NCI-H187 (cell line): ENCODE measurements around the gene SLC27A3.
A peak's percentile ranks its signal among the peaks of the same experiment; 100 is the strongest.

Experiments used
- DNase-seq, 2 experiments: peaks; one replicate each; lab custom pipeline; 2025; lab: John Stamatoyannopoulos, UW

The SLC27A3 gene, protein sequence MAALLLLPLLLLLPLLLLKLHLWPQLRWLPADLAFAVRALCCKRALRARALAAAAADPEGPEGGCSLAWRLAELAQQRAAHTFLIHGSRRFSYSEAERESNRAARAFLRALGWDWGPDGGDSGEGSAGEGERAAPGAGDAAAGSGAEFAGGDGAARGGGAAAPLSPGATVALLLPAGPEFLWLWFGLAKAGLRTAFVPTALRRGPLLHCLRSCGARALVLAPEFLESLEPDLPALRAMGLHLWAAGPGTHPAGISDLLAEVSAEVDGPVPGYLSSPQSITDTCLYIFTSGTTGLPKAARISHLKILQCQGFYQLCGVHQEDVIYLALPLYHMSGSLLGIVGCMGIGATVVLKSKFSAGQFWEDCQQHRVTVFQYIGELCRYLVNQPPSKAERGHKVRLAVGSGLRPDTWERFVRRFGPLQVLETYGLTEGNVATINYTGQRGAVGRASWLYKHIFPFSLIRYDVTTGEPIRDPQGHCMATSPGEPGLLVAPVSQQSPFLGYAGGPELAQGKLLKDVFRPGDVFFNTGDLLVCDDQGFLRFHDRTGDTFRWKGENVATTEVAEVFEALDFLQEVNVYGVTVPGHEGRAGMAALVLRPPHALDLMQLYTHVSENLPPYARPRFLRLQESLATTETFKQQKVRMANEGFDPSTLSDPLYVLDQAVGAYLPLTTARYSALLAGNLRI

GRCh38 chr1:153774780-153775457, at the start of gene SLC27A3:
TSS of gene SLC27A3 (plus strand) at chr1:153775407. CDS start at chr1:153775498, 91 bp downstream.
- peak; percentile 73 to 79 for DNase-seq

DNA sequence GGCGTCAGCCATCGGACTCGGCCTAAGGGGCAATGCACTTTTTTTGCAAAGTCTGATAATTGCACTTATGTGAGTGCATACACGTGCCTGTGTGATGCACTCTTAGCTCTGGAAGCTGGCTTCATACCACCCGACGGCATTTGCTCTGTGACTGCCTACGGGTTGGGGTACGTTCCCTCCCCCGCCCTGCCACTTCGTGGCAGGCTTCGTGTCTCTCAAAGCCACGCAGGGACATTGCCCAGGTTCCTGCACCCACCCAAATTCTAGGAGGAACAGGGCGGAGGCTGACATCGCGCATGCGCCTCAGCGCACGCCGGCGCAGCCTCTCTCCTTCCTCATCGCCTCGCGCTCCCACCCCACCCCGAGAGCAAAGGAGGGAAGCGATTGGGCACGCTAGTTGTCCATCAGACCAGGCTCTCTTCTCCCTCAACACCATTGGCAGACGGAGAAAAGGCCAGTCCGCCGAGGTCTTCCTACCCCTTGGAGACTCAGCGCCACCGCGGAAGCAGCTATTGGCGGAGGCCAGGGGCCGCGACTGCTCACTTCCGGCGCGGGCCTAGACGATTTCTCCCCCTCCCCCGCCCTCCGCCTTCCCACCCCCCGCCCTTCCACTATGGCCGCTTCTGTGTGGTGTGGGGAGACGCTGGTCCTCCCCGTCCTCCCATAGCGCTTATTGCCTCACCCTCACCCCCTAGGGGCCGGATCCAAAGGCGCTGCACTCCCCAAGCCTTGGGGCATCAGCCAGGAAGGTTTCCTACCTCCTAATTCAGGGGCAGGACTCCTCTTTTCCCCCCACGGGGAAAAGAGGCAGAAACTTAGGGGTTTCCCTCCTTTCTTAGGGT, 47.5 kb upstream of the SLC27A3 start, which contains the start of gene INTS3:
Gene INTS3 (plus strand): TSS at position 588 of the 842 bp plus-strand sequence. CDS start 585 bp downstream, outside the sequence.
- DNase-seq = peak; percentile 100

- DNase-seq = peak; percentile 19 to 66
Observed at GRCh38 chr1:153728305-153729066, 46.7 kb upstream of the SLC27A3 start.

GRCh38 chr1:153730468-153730988, 44.7 kb upstream of the SLC27A3 start:
- DNase-seq = no peak

- no peak for DNase-seq
Observed at GRCh38 chr1:153733970-153734369, 41.2 kb upstream of the SLC27A3 start.

DNA sequence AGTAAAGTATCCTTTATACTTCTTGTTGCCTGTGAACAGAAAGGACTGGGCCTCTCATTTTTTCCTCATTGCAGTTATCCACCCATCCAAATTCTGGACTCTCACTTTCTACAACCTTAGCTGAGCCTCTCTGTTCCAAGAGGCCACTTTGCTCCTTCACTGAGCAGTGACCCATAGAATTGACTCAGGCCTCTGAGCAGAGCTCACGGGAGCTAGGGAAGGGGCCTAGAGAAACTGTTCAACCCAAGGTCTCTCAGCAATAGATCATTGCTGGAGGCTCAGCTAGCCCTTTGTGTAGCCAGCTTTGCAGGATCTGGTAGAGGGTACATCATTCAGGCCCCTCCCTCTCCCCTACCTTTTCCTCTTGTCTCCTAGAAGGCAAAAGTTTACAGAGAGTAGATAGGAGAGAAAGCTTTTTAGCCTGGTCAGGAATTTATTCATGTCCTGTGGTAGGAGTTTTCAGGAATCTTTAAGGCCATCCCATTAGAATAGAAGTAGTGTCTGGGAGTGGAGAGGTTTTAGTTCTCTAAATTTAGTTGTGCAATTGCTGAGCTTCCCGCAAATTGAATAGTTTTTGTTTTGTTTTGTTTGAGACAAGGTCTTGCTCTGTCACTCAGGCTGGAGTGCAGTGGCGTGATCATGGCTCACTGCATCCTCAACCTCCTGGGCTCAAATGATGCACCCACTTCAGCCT, 40.7 kb upstream of the SLC27A3 start:
- DNase-seq = no peak

- no peak for DNase-seq
Observed at GRCh38 chr1:153735090-153735420, 40.2 kb upstream of the SLC27A3 start.

DNA sequence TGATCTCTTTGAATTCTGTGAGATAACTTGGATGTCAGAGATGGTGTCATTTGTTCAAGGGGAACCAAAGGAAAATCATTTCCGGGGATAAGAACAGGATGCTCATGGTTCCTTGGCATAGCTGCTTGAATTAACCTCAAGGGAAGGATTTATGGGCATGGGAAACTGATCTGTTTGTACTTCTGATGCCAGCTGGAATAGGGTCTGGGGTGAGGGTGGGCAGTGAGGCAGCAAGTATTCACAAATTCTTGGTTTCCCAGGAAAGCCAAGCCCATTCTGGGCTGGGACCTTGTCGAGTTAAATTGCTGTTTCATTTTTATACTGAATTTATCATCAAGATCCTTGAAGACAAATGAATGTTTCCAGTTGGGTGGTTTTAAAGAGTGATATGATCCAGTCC, 33.2 kb upstream of the SLC27A3 start:
- DNase-seq = no peak

DNA sequence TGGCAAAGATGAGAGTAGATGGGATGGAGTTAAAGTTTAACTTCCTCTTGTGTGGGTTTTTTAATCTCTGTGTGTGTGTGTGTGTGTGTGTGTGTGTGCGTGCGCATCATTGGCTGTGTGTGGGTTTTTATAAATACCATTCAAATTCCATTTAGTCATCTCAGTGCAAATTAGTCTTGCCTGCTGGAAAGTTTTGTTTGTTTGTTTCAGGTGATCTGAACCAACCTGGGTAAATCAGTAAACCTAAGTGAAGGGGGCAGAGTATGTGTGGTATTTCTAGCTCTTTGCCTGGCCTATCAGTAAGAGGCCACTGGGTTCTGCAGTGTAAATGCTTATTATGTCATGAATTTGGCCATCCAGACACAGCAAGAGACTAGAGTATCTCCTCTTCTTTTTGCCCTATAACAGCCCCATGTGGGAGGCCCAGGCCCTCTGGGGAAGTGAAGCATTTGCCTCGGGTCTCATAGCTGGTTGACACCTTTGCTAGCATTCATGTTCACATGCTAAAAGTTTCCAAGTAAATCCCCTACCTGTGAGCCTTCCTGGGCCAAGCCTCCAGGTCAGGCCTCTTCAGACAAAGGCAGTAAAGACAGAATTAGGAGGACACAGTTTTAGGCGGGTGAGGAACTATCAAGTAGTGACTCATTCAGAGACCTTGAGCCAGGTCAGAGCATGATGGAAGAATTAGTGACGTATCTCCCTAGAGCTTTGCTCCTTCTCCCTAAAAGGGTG, 32.6 kb upstream of the SLC27A3 start:
- DNase-seq = no peak

DNA sequence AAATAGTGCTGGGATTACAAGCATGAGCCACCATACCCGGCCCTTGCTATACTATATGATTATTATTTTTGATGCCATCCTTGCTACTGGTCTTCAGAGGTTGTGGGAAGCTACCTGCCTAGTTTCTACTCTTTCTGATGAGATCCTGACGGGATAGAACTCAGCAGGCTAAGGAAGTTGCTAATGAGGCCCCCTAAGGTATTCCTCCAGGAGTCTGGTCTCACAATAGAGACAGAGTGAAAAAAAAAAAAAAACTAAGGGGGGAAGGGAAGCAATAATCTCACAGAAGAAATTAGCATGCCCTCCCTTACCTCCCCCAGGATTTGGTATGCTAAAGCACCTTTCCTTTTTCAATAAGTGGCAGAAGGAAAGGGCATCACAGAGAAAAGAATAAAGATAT, 29.8 kb upstream of the SLC27A3 start:
- no peak for DNase-seq

DNA sequence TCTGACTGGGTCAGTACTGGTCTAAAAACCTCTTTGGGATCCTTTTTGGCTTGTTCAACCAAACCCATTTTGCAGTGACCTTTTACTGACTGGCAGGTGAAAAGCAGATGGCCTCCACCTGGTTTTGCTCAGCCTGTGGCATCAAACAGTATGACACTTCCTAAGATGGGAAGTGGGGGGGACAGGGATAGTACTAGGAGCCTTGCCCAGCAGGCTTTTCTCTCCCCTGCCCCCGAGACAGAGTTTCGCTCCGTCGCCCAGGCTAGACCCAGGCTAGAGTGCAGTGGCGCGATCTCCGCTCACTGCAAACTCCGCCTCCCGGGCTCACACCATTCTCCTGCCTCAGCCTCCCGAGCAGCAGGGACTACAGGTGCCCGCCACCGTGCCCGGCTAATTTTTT, 29.0 kb upstream of the SLC27A3 start:
- no peak for DNase-seq

GRCh38 chr1:153748903-153749302, 26.3 kb upstream of the SLC27A3 start:
- DNase-seq = no peak

DNA sequence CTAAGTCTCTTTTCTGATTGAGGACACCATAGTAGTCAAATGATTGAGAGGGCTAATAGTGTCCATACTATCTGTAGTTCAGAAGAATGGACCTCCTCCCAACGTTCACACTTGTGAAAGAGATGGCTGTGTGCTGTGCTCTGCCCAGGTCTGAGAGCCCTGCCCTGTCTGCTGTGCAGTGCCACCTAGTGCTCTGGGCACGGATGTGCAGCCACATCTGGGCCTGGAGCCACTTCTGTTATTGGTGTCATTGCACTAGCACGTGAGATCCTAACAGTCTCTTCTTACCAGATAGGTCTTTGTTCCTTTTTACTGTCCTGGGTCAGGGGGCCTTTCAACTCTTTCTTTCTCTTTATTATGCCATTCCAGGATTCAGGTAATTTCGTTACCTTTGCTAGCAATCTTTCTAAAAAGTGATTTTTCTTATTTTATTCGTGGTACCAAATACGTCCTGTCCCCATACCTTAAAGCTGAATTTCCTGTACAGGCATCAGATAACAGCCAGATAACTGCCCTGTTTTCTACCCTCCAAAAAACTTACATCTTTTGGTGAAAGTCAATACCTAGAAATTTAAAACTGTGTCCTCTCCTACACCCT, 25.7 kb upstream of the SLC27A3 start:
- peak; percentile 48 to 53 for DNase-seq

DNA sequence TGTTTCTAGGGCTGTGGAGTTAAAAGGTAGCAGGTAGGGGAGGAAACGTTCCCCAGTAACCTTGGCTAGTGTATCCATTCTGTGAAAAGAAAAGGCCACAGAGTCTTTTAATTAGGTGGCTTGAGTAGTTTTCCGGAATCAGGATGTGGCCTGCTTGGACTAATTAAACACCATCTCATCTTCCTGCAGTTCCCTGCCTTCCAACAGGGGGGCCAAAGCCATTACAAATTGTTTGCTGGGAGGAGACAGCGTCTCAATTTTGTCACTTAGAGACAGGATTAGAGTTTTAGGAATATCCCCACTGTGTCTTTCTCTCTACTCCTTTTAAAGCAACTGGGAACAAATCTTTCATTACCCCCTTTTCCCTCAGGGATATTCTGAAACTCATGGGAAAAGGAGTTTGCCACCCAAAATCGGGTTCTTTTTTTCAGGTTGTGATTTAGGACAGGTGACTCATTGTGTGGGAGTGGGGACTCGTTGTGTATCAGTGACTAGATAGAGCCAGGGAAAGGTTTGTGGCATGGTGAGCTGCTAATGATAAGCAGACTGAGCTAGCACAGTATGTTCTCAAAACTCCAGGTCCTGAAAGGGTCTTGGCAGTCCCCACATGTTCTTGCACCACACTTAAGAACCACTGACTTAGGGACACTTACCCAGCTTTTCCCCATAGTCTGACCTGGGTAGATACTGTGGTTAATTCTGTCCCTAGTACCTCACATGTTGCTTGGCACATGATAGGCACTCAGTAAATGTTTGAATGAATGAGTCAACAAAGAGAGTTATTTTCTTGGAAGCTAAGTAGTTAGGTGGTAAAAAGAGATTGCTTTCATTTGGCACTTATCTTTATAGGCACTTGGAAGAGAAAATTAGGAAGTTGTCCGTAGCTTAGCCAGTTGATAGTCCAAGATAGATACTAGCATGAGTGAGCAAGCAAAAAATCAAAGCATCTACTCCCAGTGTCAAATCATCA, 24.9 kb upstream of the SLC27A3 start:
- no peak for DNase-seq

GRCh38 chr1:153752072-153752471, 23.1 kb upstream of the SLC27A3 start:
- DNase-seq = no peak

DNA sequence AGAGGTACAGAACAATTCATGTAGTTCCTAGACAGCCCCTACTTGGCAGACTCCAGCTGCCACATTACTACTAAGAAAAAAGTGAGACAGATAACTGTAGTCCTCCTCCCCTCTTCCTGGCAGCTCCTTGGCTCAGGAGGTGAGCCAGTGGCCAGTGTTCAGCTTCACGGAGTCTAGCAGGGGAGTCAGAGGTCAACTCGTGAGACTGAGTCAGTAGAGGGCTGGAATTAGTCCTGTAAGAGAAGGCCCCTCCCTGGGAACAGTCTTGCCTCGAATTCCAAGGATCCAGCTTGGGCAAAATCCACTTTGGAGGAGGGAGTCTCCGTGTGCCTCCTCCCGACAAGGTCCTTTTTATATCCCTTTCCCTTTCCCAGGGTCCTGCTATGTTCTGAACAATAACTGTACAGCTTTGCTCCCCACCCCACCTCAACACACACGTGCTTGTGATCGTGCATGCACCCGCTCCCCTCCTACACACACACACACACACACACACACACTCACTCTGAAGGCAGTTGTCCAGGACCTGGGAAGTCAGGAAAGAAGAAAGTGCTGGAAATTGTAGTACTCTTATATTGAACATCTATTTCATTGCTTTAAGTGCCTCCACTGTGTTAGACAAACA, 22.5 kb upstream of the SLC27A3 start:
- no peak for DNase-seq

- no peak for DNase-seq
Observed at GRCh38 chr1:153754266-153754665, 20.9 kb upstream of the SLC27A3 start.
